Measurements from ENCODE around the gene FOXA2.

GRCh38 chr20:22568872-22569344, 15.5 kb downstream of the FOXA2 start:
- TF ChIP-seq CTCF (IDR thresholded peaks at IDR 0.05; ENCODE audit: poor library complexity, severe bottlenecking) (no peak), REST (IDR thresholded peaks at IDR 0.05; ENCODE audit: borderline replicate concordance) (no peak), EZH2 (IDR thresholded peaks at IDR 0.05; ENCODE audit: borderline replicate concordance, insufficient read depth, low read length, poor library complexity, severe bottlenecking) (no peak), POLR2AphosphoS5 (IDR thresholded peaks at IDR 0.05) (no peak), EP300 (conservative IDR thresholded peaks at IDR 0.05; ENCODE audit: poor library complexity, severe bottlenecking) (no peak), SMC3 (conservative IDR thresholded peaks at IDR 0.05; ENCODE audit: poor library complexity) (no peak), RAD21 (conservative IDR thresholded peaks at IDR 0.05) (no peak), MXI1 (conservative IDR thresholded peaks at IDR 0.05; ENCODE audit: poor library complexity, severe bottlenecking) (no peak)
